Right forelimb (tissue), 1 donor: ENCODE measurements around the gene TEX28.
"Not testable (repeated sequence)": the region's sequence is repeated elsewhere in the genome, so short reads cannot be mapped to it uniquely, and the experiment has no call there.

ENCODE experiments used
- DNase-seq: peaks from one replicate; pipeline ENCODE4 v3.0.0-alpha.2; 2018

Gene TEX28

GRCh38 chrX:154239982-154240503 lies 54.9 kb downstream of the TEX28 start:
- DNase-seq: not testable (repeated sequence)

GRCh38 chrX:154238939-154239559 lies 55.9 kb downstream of the TEX28 start:
- DNase-seq: not testable (repeated sequence)

- not testable (repeated sequence) for DNase-seq
Observed at GRCh38 chrX:154233620-154234019, 61.3 kb downstream of the TEX28 start.

GRCh38 chrX:154231443-154231842 lies 63.5 kb downstream of the TEX28 start:
- not testable (repeated sequence) for DNase-seq

GRCh38 chrX:154226706-154227105 lies 68.2 kb downstream of the TEX28 start:
- DNase-seq: not testable (repeated sequence)

- DNase-seq: not testable (repeated sequence)
Observed at GRCh38 chrX:154225292-154225691, 69.6 kb downstream of the TEX28 start.
